GM13977 (cell line): Measurements from ENCODE around the gene KREMEN1.

Experiments used
- DNase-seq: peaks from one replicate; pipeline ENCODE4 v3.0.0; 2012; ENCODE audit warnings: low spot score
- in situ Hi-C: fragments of 300-500 bp; cut with MboI; formaldehyde crosslinking; loops from one replicate; pipeline ENCODE4 v1.12.0; 2022; ENCODE audit warnings: low sequenced_read_pairs, low pct_unique_long_range_greater_than_20kb, mixed read lengths, inconsistent platforms; ENCODE audit not compliant: unreplicated experiment
- TF ChIP-seq, protein P1 (sequence below): IDR thresholded peaks from 2 replicates; pipeline ENCODE4 v1.5.1; 2012; ENCODE audit warnings: mild to moderate bottlenecking, control low read depth; ENCODE audit not compliant: insufficient read depth; ENCODE audit errors: extremely low read depth, missing control alignments

KREMEN1 gene

GRCh38 chr22:29060931-29061330 is 11.9 kb upstream of the KREMEN1 start:
- in situ Hi-C loops: no loop called here
- TF ChIP-seq, protein P1, sequence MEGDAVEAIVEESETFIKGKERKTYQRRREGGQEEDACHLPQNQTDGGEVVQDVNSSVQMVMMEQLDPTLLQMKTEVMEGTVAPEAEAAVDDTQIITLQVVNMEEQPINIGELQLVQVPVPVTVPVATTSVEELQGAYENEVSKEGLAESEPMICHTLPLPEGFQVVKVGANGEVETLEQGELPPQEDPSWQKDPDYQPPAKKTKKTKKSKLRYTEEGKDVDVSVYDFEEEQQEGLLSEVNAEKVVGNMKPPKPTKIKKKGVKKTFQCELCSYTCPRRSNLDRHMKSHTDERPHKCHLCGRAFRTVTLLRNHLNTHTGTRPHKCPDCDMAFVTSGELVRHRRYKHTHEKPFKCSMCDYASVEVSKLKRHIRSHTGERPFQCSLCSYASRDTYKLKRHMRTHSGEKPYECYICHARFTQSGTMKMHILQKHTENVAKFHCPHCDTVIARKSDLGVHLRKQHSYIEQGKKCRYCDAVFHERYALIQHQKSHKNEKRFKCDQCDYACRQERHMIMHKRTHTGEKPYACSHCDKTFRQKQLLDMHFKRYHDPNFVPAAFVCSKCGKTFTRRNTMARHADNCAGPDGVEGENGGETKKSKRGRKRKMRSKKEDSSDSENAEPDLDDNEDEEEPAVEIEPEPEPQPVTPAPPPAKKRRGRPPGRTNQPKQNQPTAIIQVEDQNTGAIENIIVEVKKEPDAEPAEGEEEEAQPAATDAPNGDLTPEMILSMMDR: no peak
- DNase-seq: no peak

DNA sequence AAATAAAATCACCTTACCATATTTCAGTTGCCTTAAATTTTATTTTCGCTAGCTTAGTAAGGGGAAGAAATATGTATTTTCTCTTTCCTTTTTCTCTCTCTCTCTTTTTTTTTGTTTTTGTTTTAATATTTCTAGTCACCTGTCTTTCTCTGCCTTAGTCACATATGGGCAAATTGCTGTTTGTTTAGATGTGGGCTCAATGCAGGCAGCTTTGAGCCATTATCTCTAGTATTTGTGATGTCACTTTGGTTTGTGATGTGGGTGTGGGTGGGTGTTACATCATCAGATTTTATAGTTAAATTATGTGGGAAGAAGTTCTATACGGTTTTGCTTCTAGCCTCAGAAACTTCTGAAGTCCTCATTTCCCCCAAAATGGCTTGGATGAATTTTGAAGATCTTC is 11.1 kb upstream of the KREMEN1 start, which contains the start of gene C22orf31:
TSS of gene C22orf31 (minus strand) at position 59 of the 400 bp plus-strand sequence. CDS start at position 20, 39 bp downstream.
- TF ChIP-seq, protein P1: no peak
- DNase-seq: no peak
- in situ Hi-C loops: no loop called here

- TF ChIP-seq, protein P1: no peak
- in situ Hi-C loops: no loop called here
- no peak for DNase-seq
Measured at GRCh38 chr22:29062286-29062821, 10.5 kb upstream of the KREMEN1 start.

- in situ Hi-C loops: no loop called here
- TF ChIP-seq, protein P1: no peak
- DNase-seq: no peak
Measured at GRCh38 chr22:29065468-29066190, 7.2 kb upstream of the KREMEN1 start.

- TF ChIP-seq, protein P1: no peak
- in situ Hi-C loops: no loop called here
- DNase-seq: no peak
Measured at GRCh38 chr22:29069463-29069862, 3.4 kb upstream of the KREMEN1 start.

GRCh38 chr22:29070490-29070889 is 2.3 kb upstream of the KREMEN1 start:
- DNase-seq: no peak

More at GRCh38 chr22:29070490-29070889, 2.3 kb upstream of the KREMEN1 start:
- in situ Hi-C loops: no loop called here
- TF ChIP-seq, protein P1: no peak
